GM19238 (cell line): ENCODE data around the gene PLEKHG1.

Experiments used
- DNase-seq: peaks from one replicate; pipeline ENCODE4 v3.0.0; 2011; ENCODE audit warnings: low spot score; ENCODE audit not compliant: insufficient read length

PLEKHG1 gene

DNA sequence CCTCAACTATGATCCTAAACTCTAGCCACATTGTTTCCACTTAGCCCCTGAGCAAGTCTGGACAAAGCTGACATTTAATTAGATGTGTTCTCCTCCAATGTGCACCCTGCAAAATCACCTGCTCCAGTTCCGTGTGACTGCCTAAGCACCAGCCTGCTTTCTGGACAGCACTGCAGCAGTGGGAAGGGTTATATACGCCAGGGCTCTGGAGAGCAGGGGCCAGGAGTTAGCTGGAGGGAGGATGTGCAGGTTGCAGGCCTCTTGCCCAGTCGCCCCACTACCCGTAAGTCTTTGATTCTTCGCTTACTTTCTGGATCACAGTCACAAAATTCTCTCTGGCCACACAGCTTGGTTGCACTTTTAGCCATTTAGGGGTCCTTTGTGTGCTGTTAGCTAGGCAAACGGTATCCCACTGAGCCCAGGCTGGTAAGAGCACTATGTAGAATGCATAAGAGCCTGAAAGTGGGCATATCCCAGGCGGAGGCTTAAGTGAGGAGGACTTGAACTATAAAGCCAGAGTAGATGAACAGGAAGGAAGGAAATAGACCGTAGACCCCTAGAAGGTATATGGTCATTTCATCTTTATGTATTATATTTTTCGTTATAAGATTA is 10.7 kb upstream of the PLEKHG1 start:
- no peak for DNase-seq

DNA sequence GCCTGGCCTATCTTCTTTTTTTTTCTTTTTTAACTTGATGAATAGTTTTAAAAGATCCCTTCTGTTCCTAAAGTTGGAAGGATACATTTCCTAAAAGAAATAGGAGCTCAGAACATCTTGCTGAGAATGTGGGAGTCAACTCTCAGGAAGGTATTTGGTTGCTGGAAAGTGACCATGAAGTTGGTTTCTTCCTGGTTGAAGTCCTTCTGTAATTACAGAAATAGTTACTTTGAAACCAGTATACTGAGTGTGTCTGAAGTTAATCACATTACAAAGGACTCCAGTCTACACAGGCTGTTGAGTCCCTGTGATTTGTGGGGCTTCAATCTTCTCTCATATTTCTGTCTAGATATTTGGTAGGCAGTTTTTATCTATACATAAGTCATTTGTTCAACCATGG is 9.8 kb upstream of the PLEKHG1 start:
- no peak for DNase-seq

DNA sequence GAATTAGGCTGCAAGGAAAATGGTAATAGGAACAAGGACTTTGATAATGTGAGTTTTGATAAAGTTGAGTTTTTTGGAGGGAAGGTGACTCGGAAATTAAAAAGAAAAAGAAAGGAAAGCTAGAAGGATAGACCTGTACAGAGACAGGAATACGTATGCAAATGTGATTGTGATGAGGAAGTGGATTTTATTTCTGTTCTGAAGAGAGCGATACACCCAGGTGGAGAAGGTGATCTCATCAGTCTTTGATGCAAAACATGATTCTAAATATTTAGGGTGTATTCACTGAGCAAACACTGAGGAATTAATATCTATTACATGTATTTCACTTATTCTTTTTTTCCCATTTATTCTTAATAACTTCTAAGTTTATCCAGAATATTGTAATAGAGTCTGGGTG is 9.2 kb upstream of the PLEKHG1 start:
- no peak for DNase-seq

DNA sequence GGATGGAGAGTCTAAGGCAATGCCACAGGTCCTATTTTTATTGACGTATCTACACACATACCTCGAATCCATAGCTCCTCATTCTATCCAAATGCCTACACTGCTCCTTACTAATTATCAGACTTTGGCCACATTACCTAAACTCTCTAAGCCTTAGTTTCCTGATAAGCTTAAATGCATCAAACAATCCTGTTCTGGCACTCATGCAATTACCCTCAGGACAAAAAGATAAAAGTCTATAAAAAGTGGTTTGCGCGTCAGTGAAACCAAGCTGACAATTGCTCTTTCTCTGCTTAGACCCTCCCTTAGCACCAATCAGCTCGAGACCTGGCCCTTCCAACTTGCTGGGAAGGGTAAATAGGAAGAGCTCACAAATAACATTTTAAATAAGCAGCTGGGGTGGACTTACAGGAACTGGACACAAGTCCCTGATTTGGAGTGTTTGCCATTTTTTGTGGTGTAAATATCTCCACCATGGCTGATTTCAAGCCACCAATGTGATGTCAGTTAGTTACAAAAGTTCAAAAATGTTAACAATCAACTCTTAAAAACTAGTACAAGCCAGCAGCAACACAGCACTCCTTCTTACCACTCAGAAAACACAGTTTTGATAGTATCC is 7.2 kb upstream of the PLEKHG1 start:
- no peak for DNase-seq

DNA sequence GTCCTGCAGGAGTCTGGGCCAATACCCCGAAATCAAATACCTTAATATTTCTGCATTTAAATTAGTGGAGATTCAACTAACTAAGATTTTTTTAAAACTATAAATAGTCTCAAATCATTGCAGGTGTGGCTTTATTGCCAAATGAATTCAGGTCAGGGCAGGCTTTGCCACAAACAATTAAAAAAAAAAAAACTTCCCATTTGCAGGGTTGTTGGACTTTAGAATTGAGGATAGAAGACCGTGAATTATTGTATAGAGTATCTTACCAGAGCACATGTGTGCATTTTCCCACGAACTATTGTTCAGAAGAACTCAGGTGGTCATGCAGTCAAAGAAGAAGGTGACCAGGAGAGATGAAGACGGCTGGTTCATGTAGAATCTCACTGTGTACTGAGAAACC is 6.6 kb upstream of the PLEKHG1 start:
- DNase-seq, result no peak

DNA sequence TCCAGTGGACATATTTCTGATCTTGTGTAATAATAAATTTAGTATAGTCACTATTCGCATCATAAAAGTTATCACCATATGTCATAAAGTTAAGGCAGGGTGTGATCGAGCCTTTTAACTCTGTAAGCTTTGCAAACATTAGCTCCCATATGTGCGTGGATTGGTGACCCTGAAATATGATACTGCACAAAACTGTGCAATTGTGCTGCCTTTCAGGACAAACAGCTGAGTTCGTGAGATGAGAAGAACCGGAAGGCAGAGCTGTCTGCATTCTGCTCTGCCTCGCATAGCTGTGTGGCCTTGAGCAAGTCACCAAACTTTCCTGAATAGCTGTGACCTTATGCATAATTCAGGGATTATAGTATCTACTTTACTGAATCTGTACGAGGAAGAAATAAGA is 3.2 kb upstream of the PLEKHG1 start:
- DNase-seq, result no peak

DNA sequence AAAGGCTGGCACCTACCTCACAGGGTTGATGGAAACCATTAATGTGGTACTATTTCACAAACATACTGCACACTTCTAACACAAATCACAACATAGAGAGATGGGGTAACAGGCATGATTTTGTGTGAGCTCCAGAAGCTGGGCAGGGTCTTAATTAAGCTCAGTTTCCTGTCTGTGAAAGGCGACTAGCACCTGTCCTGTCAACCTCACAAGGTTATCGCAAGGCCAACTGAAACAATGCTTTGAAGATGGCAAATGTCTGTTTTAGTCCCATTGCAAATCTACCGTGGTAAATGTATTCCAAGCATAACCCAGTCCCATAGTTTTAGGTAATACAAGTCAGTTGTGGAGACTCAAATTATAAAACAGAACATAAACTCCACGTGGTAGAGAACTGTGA is 1.3 kb upstream of the PLEKHG1 start:
- DNase-seq, result no peak

DNA sequence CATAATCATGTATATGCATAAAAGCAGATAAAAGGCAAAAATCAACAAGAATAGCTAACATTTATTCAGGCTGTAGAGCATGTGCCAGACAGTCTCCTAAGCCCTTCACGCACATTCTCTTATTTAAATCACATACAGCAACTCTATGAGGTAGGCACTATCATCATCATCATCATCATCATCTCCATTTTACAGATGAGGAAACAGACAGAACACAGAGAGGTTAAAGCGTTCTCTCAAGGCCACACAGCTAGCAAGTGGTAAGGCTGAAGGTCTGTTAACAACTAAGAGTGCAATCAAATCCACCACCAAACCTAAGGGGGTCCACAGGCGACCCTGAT is 857 bp upstream of the PLEKHG1 start:
- no peak for DNase-seq

DNA sequence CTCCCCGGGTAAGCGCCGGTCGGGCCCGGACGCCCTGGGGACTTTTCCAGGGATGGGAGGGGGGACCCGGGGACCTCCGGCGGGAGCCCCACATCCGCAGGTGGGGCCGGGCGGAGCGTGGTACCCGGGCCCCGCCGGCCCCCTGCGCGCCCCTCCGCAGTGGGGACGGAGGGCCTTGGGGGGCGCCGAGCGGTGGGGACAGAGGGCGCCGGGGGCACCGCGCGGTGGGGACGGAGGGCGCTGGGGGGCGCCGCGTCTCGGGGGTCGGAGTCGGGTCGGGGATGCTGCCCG is 270 bp downstream of the PLEKHG1 start:
- no peak for DNase-seq

DNA sequence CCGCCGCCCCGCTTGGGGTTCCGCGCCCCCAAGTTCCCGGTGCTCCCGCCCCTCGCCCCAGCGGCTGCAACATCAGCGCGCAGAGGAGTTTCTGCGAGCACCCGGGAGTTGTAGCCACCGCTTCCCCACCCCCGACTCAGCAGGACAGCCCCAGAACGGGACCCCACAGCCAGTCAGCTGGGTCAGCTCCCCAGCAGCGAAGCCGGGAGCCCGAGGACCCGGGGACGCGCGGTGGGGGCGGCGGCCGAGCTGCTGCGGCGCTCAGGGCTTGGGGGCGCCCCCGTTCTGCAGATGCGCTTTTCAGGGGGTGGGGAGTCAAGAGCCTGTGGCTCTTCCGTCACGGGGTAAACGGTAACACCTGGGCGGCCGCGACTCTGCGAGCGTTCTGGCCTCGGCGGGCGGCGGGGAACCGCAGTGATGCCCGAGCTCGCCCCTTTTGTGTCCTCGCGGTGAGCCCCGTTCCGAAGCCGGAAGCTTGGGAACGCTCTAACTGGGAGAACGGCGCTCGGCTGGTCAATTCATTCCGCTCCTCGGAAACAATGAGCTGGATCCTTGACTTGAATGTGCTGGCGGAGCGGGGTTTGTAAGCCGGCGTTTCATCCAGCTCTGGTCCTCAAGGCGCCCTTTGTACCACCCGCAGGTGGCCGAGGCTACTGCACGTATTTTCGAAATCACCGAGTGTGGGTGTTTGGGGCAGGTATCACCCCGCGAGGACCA is 774 bp downstream of the PLEKHG1 start:
- DNase-seq, result peak; percentile 73

DNA sequence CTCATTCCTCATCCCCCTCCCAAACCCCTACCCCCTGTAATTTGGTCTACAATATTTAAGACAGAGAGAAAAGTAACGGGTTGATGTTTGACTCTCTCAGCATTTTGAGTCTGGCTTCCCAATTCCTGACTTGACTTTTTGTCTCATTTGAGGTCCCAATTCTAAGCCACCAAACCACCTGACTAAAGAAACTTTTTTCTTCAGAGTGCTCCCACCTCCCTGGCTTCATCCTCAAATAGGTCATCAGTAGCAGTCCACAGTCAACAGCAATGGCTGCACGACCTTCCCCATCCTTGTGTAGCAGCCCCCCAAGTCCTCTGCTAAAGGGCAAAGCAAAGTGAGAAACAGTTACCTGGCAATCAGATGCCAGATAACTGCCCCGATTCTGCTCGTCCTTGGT is 1.8 kb downstream of the PLEKHG1 start:
- no peak for DNase-seq

DNA sequence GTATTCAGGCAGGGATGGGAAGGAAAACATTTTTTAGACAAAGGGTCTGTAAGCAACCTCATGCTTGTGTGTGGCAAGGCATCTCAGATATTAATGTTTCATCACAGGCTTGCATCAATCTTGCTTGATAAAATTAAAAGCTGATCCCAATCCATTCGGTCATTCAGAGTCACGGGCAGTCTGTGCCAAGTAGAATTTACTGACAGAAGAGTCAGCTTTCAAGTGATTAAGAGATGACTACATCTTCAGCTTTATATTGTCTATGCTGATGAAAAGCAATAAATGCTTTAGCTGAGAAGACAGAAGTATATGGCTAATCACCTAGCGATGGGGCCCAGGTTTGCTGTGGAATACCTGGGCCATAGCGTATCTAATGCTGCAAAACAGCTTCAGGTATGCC is 3.5 kb downstream of the PLEKHG1 start:
- no peak for DNase-seq

DNA sequence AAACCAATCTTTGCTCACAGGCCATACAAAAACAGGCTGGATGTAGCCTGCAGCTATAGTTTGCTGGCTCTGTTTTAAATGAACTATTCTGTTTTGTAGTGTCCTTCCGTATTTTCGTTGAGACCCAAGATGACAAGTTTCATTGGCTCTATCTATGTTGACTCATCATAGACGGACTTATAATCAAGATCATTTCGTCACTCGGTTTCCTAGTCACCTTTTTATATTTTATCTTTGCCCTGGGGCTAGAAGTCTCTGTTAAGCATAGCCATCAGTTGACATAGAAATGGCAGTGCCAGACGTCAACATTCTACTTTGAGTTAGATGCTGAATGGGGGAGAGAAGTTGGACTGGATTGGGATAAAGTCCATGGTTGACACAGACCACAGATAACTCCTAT is 4.8 kb downstream of the PLEKHG1 start:
- DNase-seq, result no peak

DNA sequence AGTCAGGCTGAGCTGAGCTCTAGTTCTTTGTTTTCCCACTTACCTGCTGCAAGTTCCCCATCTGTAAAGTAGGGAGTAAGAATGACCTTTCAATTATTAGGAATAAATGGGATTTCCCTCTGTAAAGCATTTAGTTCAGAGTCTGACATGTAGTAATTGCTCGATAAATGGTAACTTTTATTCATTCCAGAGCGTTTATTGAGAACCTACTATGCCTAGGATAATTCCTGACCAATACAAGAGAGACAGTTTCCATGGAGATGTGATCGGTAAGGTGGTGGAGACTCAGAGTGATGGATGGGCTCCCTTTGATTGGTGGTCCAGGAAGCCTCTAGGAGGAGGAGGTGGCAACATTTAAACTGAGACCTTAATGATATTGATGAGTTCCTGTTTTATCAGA is 5.6 kb downstream of the PLEKHG1 start:
- no peak for DNase-seq

DNA sequence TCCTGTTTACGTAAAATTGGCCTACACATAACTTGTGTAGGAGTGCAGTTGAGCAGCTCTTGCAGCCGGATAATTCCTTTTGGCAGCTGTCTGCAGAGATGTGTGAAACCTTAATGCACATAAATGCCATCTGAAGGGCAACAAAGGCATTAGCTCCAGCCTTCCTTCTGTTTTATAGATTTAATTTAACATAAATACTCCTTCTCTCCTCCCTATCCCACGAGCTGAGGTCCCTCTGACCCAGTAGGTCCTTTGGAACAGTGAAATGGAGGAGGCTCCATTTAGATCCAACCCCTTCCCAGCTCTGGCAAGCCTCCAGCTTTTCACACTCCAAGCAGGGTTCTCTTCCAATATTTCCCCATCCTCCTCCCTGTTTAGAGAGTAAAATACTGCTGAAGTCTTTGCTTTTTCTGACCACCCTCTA is 6.5 kb downstream of the PLEKHG1 start:
- no peak for DNase-seq

DNA sequence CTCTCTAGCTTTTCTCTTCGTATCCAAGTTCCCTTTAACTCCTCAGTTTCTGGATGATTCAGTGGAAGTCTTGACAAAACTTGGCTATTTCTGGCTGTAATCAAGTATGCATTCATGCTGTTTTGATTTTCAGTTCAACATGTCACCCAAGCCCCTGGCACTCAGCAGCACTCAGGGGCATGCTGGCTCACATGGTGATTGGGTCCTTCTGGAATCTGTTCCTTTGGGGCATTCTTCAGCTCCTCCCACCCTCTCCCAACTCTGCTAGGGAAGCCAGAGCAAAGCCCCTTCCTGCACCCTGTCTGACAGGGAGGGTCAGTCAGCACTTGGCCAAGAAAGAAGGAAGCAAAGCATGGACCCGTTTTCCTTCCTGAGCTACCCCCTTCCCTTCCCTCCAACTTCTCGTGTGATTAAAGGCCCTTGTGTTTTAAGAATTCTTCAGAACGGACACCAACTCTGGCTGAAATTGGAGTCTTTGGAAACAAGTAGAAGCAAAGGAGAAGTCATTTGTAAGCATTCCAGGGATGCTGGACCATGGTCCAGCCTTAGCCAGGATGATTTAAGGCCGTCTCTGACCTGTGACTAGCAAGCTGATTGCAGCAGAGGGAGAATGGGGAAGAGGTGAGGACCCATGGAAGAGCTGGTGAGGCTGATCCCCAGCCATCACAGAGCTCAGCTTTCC is 7.1 kb downstream of the PLEKHG1 start:
- no peak for DNase-seq

DNA sequence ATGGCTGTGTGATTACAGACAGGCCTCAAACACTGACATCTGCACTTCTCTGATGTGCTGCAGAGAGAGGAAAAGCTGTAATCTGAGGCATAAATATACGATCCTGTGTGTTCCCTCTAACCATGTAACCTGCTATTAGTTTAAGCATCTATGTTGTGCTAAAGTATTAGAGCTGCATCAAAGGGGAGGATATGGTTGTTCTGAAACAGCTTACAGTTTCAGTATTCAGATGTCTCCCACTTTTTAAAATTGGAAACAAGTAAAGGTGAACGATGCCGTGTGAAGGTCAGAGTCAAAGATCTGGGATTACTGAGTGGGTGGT is 7.6 kb downstream of the PLEKHG1 start:
- DNase-seq, result no peak

DNA sequence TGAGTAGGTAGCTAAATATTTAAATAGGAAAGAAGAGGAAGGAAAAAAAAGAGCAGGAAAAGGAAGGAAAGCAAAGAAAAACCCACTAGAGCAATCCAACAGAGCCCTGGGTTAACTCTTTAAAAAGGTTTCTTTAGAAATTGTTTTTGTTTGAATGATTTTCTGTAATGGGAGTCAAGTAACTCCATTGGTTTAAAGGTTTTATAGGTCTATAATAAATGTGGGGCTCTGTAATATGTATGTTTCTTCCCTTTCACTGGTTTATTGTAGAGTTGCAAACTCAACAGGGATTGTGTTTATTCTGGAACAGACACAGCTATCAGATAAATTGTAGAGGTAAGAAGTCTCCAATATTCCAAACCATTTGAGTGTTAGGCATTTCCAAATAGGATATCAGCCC is 10.9 kb downstream of the PLEKHG1 start:
- DNase-seq, result no peak

DNA sequence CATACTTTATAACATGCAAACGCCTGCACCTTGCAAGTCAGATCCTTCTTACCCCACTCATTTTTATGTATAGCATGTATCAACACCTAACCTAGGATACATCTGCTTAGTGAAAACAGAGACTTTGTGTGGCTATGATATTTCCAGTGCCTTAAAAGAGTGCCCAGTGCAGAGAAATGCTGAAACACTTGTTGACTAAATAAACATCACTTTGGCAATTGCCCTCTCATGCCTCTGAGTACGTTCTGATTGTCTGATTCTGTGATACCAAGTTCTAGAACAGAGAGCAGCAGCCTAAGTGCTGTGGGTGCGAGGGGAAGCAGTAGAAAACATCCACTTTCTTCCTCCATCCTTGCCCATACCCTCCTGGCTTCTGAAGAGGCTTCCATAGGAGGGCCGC is 13.6 kb downstream of the PLEKHG1 start:
- no peak for DNase-seq

DNA sequence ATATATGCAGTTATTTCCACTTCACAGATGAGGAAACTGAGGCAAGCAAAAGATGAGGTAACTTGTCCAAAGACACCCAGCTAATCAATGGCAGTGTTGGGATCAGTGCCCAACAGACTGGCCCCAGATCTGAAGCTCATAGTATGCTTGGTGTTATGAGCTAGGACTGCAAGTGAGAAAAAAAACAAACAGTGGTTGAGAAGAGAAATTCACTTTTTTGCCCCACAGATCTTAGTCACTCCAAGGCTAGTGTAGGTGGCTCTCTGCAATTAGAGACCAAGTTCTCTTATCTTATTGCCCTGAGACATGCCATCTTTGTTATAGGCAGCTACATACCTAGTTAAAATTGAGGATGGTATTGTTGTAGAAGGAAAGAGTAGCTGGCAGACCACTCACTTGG is 16.3 kb downstream of the PLEKHG1 start:
- no peak for DNase-seq

DNA sequence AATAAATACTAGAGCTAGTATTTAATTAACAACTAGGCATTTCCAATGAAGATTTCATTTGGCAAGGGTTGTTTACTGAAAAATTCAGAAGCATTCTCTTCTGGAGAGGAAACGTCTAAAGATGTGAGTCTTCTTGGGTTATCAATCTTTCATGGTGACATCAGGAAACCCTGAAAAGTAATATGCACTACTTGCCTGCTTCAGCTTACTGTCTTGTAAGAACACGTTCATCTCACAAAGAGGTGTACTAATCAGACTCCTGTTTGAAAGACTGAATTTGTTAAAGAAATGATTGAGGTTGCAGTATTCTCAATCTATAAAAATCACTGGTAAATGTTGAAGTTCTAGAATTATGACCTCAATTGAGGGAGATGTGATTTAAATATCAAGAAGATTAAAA is 16.9 kb downstream of the PLEKHG1 start:
- no peak for DNase-seq

DNA sequence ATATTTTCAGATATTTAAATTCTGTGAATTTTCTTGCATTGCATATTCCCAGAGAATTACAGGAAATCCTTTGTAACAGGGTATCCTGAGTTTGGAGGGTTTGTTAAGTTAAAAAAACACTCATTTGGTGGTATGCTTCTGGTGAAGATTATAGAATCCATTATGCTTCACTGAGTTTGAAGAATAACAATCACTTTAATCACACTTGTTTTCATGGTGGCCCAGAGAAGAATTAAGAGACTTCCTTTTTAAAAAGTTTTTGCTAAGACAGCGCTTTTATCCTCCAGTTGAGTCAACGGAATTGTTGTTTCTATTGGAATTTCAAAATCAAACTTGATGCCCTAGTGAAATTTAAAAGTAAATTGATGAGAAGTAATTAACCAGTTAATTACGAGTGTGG is 17.4 kb downstream of the PLEKHG1 start:
- no peak for DNase-seq
